ENCODE data around the gene PPARG. TPM values are rescaled to one million over a fixed set of nuclear protein-coding genes. Genes with fewer than 3 reads are reported as not detected.

Gene PPARG
- total RNA-seq, 1 experiment from 2014 or later = 0.79 TPM

DNA sequence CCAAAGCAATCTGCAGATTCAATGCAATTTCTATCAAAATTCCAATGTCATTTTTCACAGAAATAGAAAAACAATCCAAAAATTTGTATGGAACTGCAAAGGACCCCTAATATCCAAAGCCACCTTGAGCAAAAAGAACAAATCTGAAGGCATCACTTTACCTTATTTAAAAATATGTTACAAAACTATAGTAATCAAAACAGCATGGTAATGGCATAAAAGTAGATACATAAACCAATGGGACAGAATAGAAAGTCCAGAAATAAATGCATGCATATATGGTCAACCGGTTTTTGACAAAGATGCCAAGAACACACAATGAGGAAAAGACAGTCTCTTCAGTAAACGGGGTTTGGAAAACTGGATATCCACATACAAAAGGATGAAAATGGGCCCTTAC is 39.4 kb upstream of the PPARG start:
- Mint-ChIP-seq H3K27ac (no peak overlapping the region), H3K27me3 (ENCODE audit: low read depth) (no peaks in the 10 kb centered on the region; the same call in none of the 2 replicates), H3K4me1 (0 out of 2 replicates have a peak, but pooled peaks cover 4% of the 10 kb centered on the region), H3K36me3 (peaks cover 9% of the 10 kb centered on the region), H3K9me3 (peaks cover 18% of the 10 kb centered on the region), H3K4me3 (no peak overlapping the region)
- CTCF ChIA-PET = no interaction called here
- DNase-seq (ENCODE audit: low spot score) = no peak
- POLR2A ChIA-PET = no interaction called here
- no peak for ATAC-seq
- TF ChIP-seq CREM (CRISPR knock-in tag; IDR thresholded peaks at IDR 0.05) (no peak), OVOL2 (CRISPR knock-in tag; IDR thresholded peaks at IDR 0.05; ENCODE audit: borderline replicate concordance) (no peak), CBFB (CRISPR knock-in tag; IDR thresholded peaks at IDR 0.05; ENCODE audit: low read depth) (no peak), TCF7 (CRISPR knock-in tag; IDR thresholded peaks at IDR 0.05; ENCODE audit: low read depth) (no peak), E2F5 (CRISPR knock-in tag; IDR thresholded peaks at IDR 0.05) (no peak), ZNF232 (CRISPR knock-in tag; IDR thresholded peaks at IDR 0.05) (no peak), MYBL2 (CRISPR knock-in tag; IDR thresholded peaks at IDR 0.05) (no peak), ZSCAN18 (CRISPR knock-in tag; IDR thresholded peaks at IDR 0.05) (no peak), ZNF317 (CRISPR knock-in tag; IDR thresholded peaks at IDR 0.05; ENCODE audit: borderline replicate concordance, low read depth) (no peak), ZNF512 (CRISPR knock-in tag; IDR thresholded peaks at IDR 0.05; ENCODE audit: borderline replicate concordance) (no peak), ZNF671 (CRISPR knock-in tag; IDR thresholded peaks at IDR 0.05) (no peak), ZNF263 (CRISPR knock-in tag; IDR thresholded peaks at IDR 0.05; ENCODE audit: low read depth) (no peak), GRHL2 (CRISPR knock-in tag; IDR thresholded peaks at IDR 0.05; ENCODE audit: insufficient replicate concordance, severe bottlenecking) (no peak)
- TF ChIP-seq, protein P1, sequence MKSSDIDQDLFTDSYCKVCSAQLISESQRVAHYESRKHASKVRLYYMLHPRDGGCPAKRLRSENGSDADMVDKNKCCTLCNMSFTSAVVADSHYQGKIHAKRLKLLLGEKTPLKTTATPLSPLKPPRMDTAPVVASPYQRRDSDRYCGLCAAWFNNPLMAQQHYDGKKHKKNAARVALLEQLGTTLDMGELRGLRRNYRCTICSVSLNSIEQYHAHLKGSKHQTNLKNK (CRISPR knock-in tag; IDR thresholded peaks at IDR 0.05) = no peak

GRCh38 chr3:12252889-12253288 is 36.0 kb upstream of the PPARG start:
- ChIA-PET CTCF (no interaction called here), POLR2A (no interaction called here)
- Mint-ChIP-seq H3K9me3 (peaks cover 18% of the 10 kb centered on the region), H3K27ac (no peak overlapping the region), H3K36me3 (peaks cover 9% of the 10 kb centered on the region), H3K4me3 (no peak overlapping the region), H3K4me1 (0 out of 2 replicates have a peak, but pooled peaks cover 4% of the 10 kb centered on the region), H3K27me3 (ENCODE audit: low read depth) (no peaks in the 10 kb centered on the region; the same call in 1 of the 2 replicates)
- ATAC-seq (no peak), DNase-seq (ENCODE audit: low spot score) (no peak)
- TF ChIP-seq, protein P2, sequence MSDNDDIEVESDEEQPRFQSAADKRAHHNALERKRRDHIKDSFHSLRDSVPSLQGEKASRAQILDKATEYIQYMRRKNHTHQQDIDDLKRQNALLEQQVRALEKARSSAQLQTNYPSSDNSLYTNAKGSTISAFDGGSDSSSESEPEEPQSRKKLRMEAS (CRISPR knock-in tag; IDR thresholded peaks at IDR 0.05) = no peak

- POLR2A ChIA-PET = no interaction called here
- TF ChIP-seq FOXJ3 (CRISPR knock-in tag; IDR thresholded peaks at IDR 0.05; ENCODE audit: borderline replicate concordance) (no peak), GTF2I (CRISPR knock-in tag; conservative IDR thresholded peaks at IDR 0.05) (no peak)
- TF ChIP-seq, protein P3, sequence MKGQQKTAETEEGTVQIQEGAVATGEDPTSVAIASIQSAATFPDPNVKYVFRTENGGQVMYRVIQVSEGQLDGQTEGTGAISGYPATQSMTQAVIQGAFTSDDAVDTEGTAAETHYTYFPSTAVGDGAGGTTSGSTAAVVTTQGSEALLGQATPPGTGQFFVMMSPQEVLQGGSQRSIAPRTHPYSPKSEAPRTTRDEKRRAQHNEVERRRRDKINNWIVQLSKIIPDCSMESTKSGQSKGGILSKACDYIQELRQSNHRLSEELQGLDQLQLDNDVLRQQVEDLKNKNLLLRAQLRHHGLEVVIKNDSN (CRISPR knock-in tag; IDR thresholded peaks at IDR 0.05) = no peak
- TF ChIP-seq, protein P4, sequence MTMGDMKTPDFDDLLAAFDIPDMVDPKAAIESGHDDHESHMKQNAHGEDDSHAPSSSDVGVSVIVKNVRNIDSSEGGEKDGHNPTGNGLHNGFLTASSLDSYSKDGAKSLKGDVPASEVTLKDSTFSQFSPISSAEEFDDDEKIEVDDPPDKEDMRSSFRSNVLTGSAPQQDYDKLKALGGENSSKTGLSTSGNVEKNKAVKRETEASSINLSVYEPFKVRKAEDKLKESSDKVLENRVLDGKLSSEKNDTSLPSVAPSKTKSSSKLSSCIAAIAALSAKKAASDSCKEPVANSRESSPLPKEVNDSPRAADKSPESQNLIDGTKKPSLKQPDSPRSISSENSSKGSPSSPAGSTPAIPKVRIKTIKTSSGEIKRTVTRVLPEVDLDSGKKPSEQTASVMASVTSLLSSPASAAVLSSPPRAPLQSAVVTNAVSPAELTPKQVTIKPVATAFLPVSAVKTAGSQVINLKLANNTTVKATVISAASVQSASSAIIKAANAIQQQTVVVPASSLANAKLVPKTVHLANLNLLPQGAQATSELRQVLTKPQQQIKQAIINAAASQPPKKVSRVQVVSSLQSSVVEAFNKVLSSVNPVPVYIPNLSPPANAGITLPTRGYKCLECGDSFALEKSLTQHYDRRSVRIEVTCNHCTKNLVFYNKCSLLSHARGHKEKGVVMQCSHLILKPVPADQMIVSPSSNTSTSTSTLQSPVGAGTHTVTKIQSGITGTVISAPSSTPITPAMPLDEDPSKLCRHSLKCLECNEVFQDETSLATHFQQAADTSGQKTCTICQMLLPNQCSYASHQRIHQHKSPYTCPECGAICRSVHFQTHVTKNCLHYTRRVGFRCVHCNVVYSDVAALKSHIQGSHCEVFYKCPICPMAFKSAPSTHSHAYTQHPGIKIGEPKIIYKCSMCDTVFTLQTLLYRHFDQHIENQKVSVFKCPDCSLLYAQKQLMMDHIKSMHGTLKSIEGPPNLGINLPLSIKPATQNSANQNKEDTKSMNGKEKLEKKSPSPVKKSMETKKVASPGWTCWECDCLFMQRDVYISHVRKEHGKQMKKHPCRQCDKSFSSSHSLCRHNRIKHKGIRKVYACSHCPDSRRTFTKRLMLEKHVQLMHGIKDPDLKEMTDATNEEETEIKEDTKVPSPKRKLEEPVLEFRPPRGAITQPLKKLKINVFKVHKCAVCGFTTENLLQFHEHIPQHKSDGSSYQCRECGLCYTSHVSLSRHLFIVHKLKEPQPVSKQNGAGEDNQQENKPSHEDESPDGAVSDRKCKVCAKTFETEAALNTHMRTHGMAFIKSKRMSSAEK (CRISPR knock-in tag; IDR thresholded peaks at IDR 0.05; ENCODE audit: borderline replicate concordance) = no peak
These were observed 35.1 kb upstream of the PPARG start for GRCh38 chr3:12253516-12254343.

More at GRCh38 chr3:12253516-12254343, 35.1 kb upstream of the PPARG start:
- peaks cover 9% of the 10 kb centered on the region for H3K36me3 Mint-ChIP-seq
- no peak for ATAC-seq
- H3K9me3 Mint-ChIP-seq = peaks cover 17% of the 10 kb centered on the region
- H3K4me3 Mint-ChIP-seq = no peak overlapping the region
- no peak for DNase-seq (ENCODE audit: low spot score)
- H3K27me3 Mint-ChIP-seq (ENCODE audit: low read depth) = no peaks in the 10 kb centered on the region; the same call in 1 of the 2 replicates
- CTCF ChIA-PET = no interaction called here
- H3K27ac Mint-ChIP-seq = peak overlapping the region; percentile 68; the same call in 1 of the 2 replicates
- H3K4me1 Mint-ChIP-seq = 0 out of 2 replicates have a peak, but pooled peaks cover 4% of the 10 kb centered on the region
